H1 (cell line): ENCODE results near the gene SLC5A12. TPM values are rescaled to one million over a fixed set of nuclear protein-coding genes. Genes with fewer than 3 reads are reported as not detected.

ENCODE experiments used
- CTCF ChIA-PET: fragments of 300-600 bp; sonication (Branson Sonifier 250); formaldehyde crosslinking; loops from one replicate; lab custom pipeline; 2021; ENCODE audit not compliant: partially characterized antibody; lab: Charles Lee
- POLR2A ChIA-PET: fragments of 300-600 bp; sonication (Branson Sonifier 250); formaldehyde crosslinking; loops from one replicate; lab custom pipeline; 2021; ENCODE audit warnings: inconsistent platforms; ENCODE audit not compliant: partially characterized antibody; lab: Charles Lee
- DNase-seq, 2 experiments: peaks; one replicate each; pipeline versions ENCODE4 v3.0.0 to v3.0.0-alpha.2; 2010 to 2022; ENCODE audit warnings: low spot score in 2 of 2, low read depth in 1 of 2, mixed read lengths in 1 of 2
- FAIRE-seq: peaks from 2 replicates; lab custom pipeline; 2011; peaks lifted over from hg19 to GRCh38; lab: Jason Lieb, UNC
- H2AFZ ChIP-seq: 2 replicates; pipeline ENCODE4 v1.8.1; 2012; ENCODE audit warnings: low read length, inconsistent platforms
- H2AK5ac ChIP-seq: 2 replicates; pipeline ENCODE4 v1.6.1; 2013; ENCODE audit warnings: low read depth, low read length
- H2BK120ac ChIP-seq: replicated peaks from 2 replicates; pipeline ENCODE3; 2013; ENCODE audit warnings: low read depth, low read length, inconsistent platforms
- H2BK12ac ChIP-seq: 2 replicates; pipeline ENCODE4 v1.6.1; 2013; ENCODE audit warnings: low read depth, low read length
- H2BK15ac ChIP-seq: 2 replicates; pipeline ENCODE4 v1.6.1; 2013; ENCODE audit warnings: low read length
- H2BK20ac ChIP-seq: 2 replicates; pipeline ENCODE4 v1.6.1; 2013; ENCODE audit warnings: low read length
- H2BK5ac ChIP-seq: 2 replicates; pipeline ENCODE4 v1.6.1; 2013; ENCODE audit warnings: low read depth, low read length
- H3K14ac ChIP-seq: 2 replicates; pipeline ENCODE4 v1.6.1; 2013; ENCODE audit warnings: inconsistent platforms; ENCODE audit not compliant: insufficient read length
- H3K18ac ChIP-seq: 2 replicates; pipeline ENCODE4 v1.6.1; 2013; ENCODE audit warnings: low read length; ENCODE audit errors: extremely low read depth
- H3K23ac ChIP-seq: 2 replicates; pipeline ENCODE4 v1.6.1; 2013; ENCODE audit warnings: inconsistent platforms; ENCODE audit not compliant: insufficient read length
- H3K23me2 ChIP-seq: 2 replicates; pipeline ENCODE4 v1.6.1; 2013; ENCODE audit warnings: low read depth, low read length
- H3K27ac ChIP-seq: 2 replicates; pipeline ENCODE4 v1.6.1; 2011; ENCODE audit warnings: low read depth, low read length, inconsistent platforms
- H3K27me3 ChIP-seq, 4 experiments: replicated peaks in 1 of 4; 1 replicate in 1 of 4; 2 replicates in 3 of 4; pipeline versions ENCODE4 v1.6.1 to v1.8.1; 2011 to 2013; ENCODE audit warnings: low read length in 3 of 4, mild to moderate bottlenecking in 3 of 4, inconsistent platforms in 2 of 4, mixed read lengths in 2 of 4, moderate library complexity in 1 of 4; ENCODE audit not compliant: control insufficient read depth in 3 of 4, insufficient read depth in 3 of 4; ENCODE audit errors: extremely low read depth in 1 of 4
- H3K36me3 ChIP-seq, 4 experiments: 2 replicates each; pipeline versions ENCODE4 v1.6.1 to v1.8.1; 2011 to 2013; ENCODE audit warnings: mild to moderate bottlenecking in 4 of 4, low read length in 3 of 4, moderate library complexity in 2 of 4, control low read depth in 1 of 4, inconsistent platforms in 1 of 4; ENCODE audit not compliant: insufficient read depth in 4 of 4, control insufficient read depth in 2 of 4
- H3K4ac ChIP-seq: replicated peaks from 2 replicates; pipeline ENCODE3; 2013; ENCODE audit warnings: low read length, low read depth, mixed read lengths, inconsistent platforms; ENCODE audit not compliant: insufficient read length
- H3K4me1 ChIP-seq, 4 experiments: replicated peaks in 1 of 4; 1 replicate in 1 of 4; 2 replicates in 3 of 4; pipeline versions ENCODE4 v1.6.1 to v1.8.1; 2011 to 2013; ENCODE audit warnings: low read length in 3 of 4, inconsistent platforms in 2 of 4, mixed read lengths in 1 of 4; ENCODE audit not compliant: insufficient read depth in 4 of 4, control insufficient read depth in 3 of 4
- H3K4me2 ChIP-seq, 2 experiments: 2 replicates each; pipeline versions ENCODE4 v1.6.1 to v1.8.1; 2011 to 2013; ENCODE audit warnings: low read depth in 2 of 2, low read length in 2 of 2, control low read depth in 1 of 2, inconsistent platforms in 1 of 2, mild to moderate bottlenecking in 1 of 2; ENCODE audit not compliant: insufficient read depth in 1 of 2
- H3K4me3 ChIP-seq, 4 experiments: fragments of 200-600, 300-600 bp in 1 of 4; sonication (generic), shearing (Covaris generic), sonication (Bioruptor Twin) in 1 of 4; 2 replicates each; pipeline versions ENCODE4 v1.5.1 to v1.8.1; 2011 to 2016; ENCODE audit warnings: low read length in 4 of 4, low read depth in 3 of 4, control low read depth in 2 of 4, inconsistent platforms in 2 of 4, mild to moderate bottlenecking in 2 of 4, mixed read lengths in 1 of 4, moderate library complexity in 1 of 4; ENCODE audit not compliant: insufficient read depth in 2 of 4; ENCODE audit errors: extremely low read depth in 1 of 4
- H3K56ac ChIP-seq: replicated peaks from 2 replicates; pipeline ENCODE3; 2013; ENCODE audit warnings: low read depth, mild to moderate bottlenecking, mixed read lengths, low read length, inconsistent platforms; ENCODE audit not compliant: insufficient read length
- H3K79me1 ChIP-seq: 2 replicates; pipeline ENCODE4 v1.6.1; 2013; ENCODE audit warnings: low read depth, low read length, control low read depth
- H3K79me2 ChIP-seq, 2 experiments: 2 replicates each; pipeline versions ENCODE4 v1.6.1 to v1.8.1; 2012 to 2013; ENCODE audit warnings: low read length in 2 of 2, mild to moderate bottlenecking in 2 of 2, inconsistent platforms in 1 of 2; ENCODE audit not compliant: insufficient read depth in 2 of 2, control insufficient read depth in 1 of 2
- H3K9ac ChIP-seq, 4 experiments: replicated peaks in 1 of 4; 1 replicate in 1 of 4; 2 replicates in 3 of 4; pipeline versions ENCODE4 v1.6.1 to v1.8.1; 2011 to 2013; ENCODE audit warnings: low read depth in 3 of 4, low read length in 3 of 4, control low read depth in 2 of 4, mild to moderate bottlenecking in 2 of 4, moderate library complexity in 2 of 4, inconsistent platforms in 1 of 4; ENCODE audit errors: extremely low read depth in 1 of 4
- H3K9me3 ChIP-seq, 2 experiments: 2 replicates each; pipeline versions ENCODE4 v1.6.1 to v1.8.1; 2012 to 2013; ENCODE audit warnings: mild to moderate bottlenecking in 2 of 2, moderate library complexity in 2 of 2, control low read depth in 1 of 2, inconsistent platforms in 1 of 2, low read depth in 1 of 2, low read length in 1 of 2, mixed read lengths in 1 of 2; ENCODE audit not compliant: insufficient read depth in 2 of 2
- H4K20me1 ChIP-seq, 2 experiments: replicated peaks in 1 of 2; 2 replicates each; pipeline versions ENCODE3 to v1.8.1; 2011 to 2013; ENCODE audit warnings: inconsistent platforms in 2 of 2, low read length in 2 of 2, mild to moderate bottlenecking in 1 of 2; ENCODE audit not compliant: insufficient read depth in 2 of 2, control insufficient read depth in 1 of 2
- H4K5ac ChIP-seq: 2 replicates; pipeline ENCODE4 v1.6.1; 2013; ENCODE audit warnings: low read length, low read depth, mixed read lengths, inconsistent platforms; ENCODE audit not compliant: insufficient read length
- H4K8ac ChIP-seq: 2 replicates; pipeline ENCODE4 v1.8.0; 2013; ENCODE audit warnings: mild to moderate bottlenecking, moderate library complexity, low read length, inconsistent platforms; ENCODE audit not compliant: insufficient read depth; ENCODE audit errors: extremely low read depth
- H4K91ac ChIP-seq: replicated peaks from 2 replicates; pipeline ENCODE3; 2013; ENCODE audit warnings: low read length, mixed read lengths, inconsistent platforms; ENCODE audit not compliant: insufficient read length
- CEBPB ChIP-seq: IDR thresholded peaks from 2 replicates; pipeline ENCODE4 v1.6.1; 2012; ENCODE audit warnings: low read depth, low read length
- CREB1 ChIP-seq: IDR thresholded peaks from 2 replicates; pipeline ENCODE4 v1.6.1; 2012; ENCODE audit warnings: inconsistent platforms
- EP300 ChIP-seq, 2 experiments: IDR thresholded peaks; 1 replicate in 1 of 2; 2 replicates in 1 of 2; pipeline ENCODE4 v1.6.1; 2011 to 2012; ENCODE audit warnings: low read depth in 2 of 2, low read length in 2 of 2, mild to moderate bottlenecking in 2 of 2, borderline replicate concordance in 1 of 2, inconsistent platforms in 1 of 2, moderate library complexity in 1 of 2
- EZH2 ChIP-seq: fragments of 200-600 bp; sonication (generic); IDR thresholded peaks from 2 replicates; pipeline ENCODE4 v1.7.1; 2012; ENCODE audit warnings: low read depth, mild to moderate bottlenecking, moderate library complexity, low read length, inconsistent platforms; ENCODE audit not compliant: severe bottlenecking
- KDM1A ChIP-seq: fragments of 200-600, 300-600 bp; sonication (generic); IDR thresholded peaks from 2 replicates; pipeline ENCODE4 v1.7.1; 2016; ENCODE audit warnings: mild to moderate bottlenecking, low read length, borderline replicate concordance
- KDM4A ChIP-seq: IDR thresholded peaks from one replicate; pipeline ENCODE4 v1.7.1; 2012; ENCODE audit warnings: low read depth, mild to moderate bottlenecking, moderate library complexity, low read length, inconsistent platforms; ENCODE audit not compliant: severe bottlenecking
- MAFK ChIP-seq: IDR thresholded peaks from 2 replicates; pipeline ENCODE4 v1.6.1; 2012; ENCODE audit warnings: low read depth, mild to moderate bottlenecking, improper control_type of control experiment, low read length
- SIX5 ChIP-seq: IDR thresholded peaks from 2 replicates; pipeline ENCODE4 v1.6.1; 2011; ENCODE audit warnings: mild to moderate bottlenecking, low read depth, low read length
- SP1 ChIP-seq: IDR thresholded peaks from 2 replicates; pipeline ENCODE4 v1.6.1; 2011; ENCODE audit warnings: low read depth, low read length
- TEAD4 ChIP-seq: IDR thresholded peaks from 2 replicates; pipeline ENCODE4 v1.6.1; 2012; ENCODE audit warnings: low read depth, low read length, inconsistent platforms, mixed read lengths
- polyA plus RNA-seq, 7 experiments: library from polyadenylated mRNA; depleted of rRNA in 3 of 7; stranded (reverse) in 5 of 7; unstranded in 2 of 7; fragments of >200 nt in 5 of 7; fragments of 200-250 nt in 2 of 7; gene quantifications; 1 replicate in 5 of 7; 2 replicates in 1 of 7; 4 replicates in 1 of 7; pipeline versions ENCODE4 v1.2.1 to v1.2.3, GENCODE V29; 2011 to 2013; ENCODE audit warnings: missing spikeins in 2 of 7, mixed read lengths in 2 of 7
- total RNA-seq: library from RNA; stranded (reverse); fragmentation: NEBNext Ultra II Directional; extraction: Animal tissue kit (Norgen Biotek cat#: 25700); gene quantifications from 2 replicates; pipeline ENCODE4 v1.2.1, GENCODE V29; 2021
- TF ChIP-seq, protein P1 (sequence below): IDR thresholded peaks from 2 replicates; pipeline ENCODE4 v1.6.1; 2011; ENCODE audit warnings: low read length, improper control_type of control experiment

SLC5A12 gene
- total and polyA plus RNA-seq, 2 of the 8 experiments (the other 6 are each of a cell fraction or from before 2014, with no cell fraction given), result 1.3 to 1.4 TPM

DNA sequence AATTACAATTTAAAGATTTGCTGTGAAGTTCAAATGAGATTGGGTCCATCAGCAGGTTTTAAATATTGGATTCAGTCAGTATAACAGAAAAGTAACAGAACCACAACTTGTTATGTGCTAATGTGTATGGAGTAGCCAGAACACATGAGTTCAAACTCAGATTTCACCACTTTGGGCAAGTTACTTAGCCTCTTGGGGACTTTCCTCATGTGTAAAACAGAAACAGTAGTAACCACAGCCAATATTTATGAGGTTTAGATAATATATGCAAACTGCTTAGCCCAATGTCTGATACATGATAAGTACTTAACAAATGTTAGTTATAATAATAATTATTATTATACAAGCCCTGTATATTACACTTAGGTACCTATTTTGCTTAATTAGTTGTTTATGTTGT lies 21.8 kb upstream of the SLC5A12 start:
- Histone ChIP-seq H2BK120ac (no peak overlapping the region), H3K23ac (no peak overlapping the region), H3K4ac (no peak overlapping the region), H3K4me3 (no peak overlapping the region), H2AFZ (no peak overlapping the region), H3K36me3 (no peaks in the 10 kb centered on the region), H3K9ac (no peak overlapping the region), H3K4me2 (no peak overlapping the region), H4K91ac (no peak overlapping the region), H3K79me2 (no peaks in the 10 kb centered on the region), H4K20me1 (no peaks in the 10 kb centered on the region), H3K27me3 (no peaks in the 10 kb centered on the region), H3K14ac (no peak overlapping the region), H2BK5ac (no peak overlapping the region), H3K79me1 (no peaks in the 10 kb centered on the region), H3K23me2 (no peaks in the 10 kb centered on the region), H3K18ac (no peak overlapping the region), H3K9me3 (no peaks in the 10 kb centered on the region), H2BK15ac (no peak overlapping the region), H2AK5ac (no peak overlapping the region), H4K8ac (no peak overlapping the region), H2BK12ac (no peak overlapping the region), H3K4me1 (no peaks in the 10 kb centered on the region), H2BK20ac (no peak overlapping the region)
- ChIA-PET CTCF (interaction anchor here (1.0 kb wide), 1 partner anchor 415 kb away, joined by 3 read pairs; no protein-coding TSS in a partner anchor), POLR2A (no interaction called here)
- DNase-seq (no peak), FAIRE-seq (no peak)
- no peak for TF ChIP-seq SP1
- TF ChIP-seq CEBPB, result no peak
- no peak for TF ChIP-seq KDM4A
- no peak for TF ChIP-seq EP300 (IDR thresholded peaks at IDR 0.05; ENCODE audit: borderline replicate concordance in 1 of 2, low read depth in 2 of 2, low read length in 2 of 2)
- TF ChIP-seq, protein P1, sequence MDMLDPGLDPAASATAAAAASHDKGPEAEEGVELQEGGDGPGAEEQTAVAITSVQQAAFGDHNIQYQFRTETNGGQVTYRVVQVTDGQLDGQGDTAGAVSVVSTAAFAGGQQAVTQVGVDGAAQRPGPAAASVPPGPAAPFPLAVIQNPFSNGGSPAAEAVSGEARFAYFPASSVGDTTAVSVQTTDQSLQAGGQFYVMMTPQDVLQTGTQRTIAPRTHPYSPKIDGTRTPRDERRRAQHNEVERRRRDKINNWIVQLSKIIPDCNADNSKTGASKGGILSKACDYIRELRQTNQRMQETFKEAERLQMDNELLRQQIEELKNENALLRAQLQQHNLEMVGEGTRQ, result no peak
- no peak for TF ChIP-seq MAFK
- no peak for TF ChIP-seq SIX5
- TF ChIP-seq CREB1, result no peak
- TF ChIP-seq TEAD4, result no peak
- no peak for TF ChIP-seq KDM1A
- no peak for TF ChIP-seq EZH2
- TF ChIP-seq, all 59 proteins: peak for 0
- H4K5ac ChIP-seq, result no peak overlapping the region
- H3K56ac ChIP-seq, result no peak overlapping the region
- no peak overlapping the region for H3K27ac ChIP-seq
